Ovary (tissue), 9 donors: ENCODE data around the gene KIF26B. TPM values are rescaled to one million over a fixed set of nuclear protein-coding genes. Genes with fewer than 3 reads are reported as not detected.

Experiments used
- DNase-seq, 5 donors: peaks; one replicate each; pipeline ENCODE4 v3.0.0-alpha.2; 2019 to 2020
- H3K27ac ChIP-seq, 2 donors: fragments of 200-600 bp; one replicate each; pipeline versions ENCODE4 v1.5.1 to v1.8.0; 2019 to 2022
- H3K27me3 ChIP-seq: fragments of 200-600 bp; one replicate; pipeline ENCODE4 v1.8.0; 2022
- H3K36me3 ChIP-seq: fragments of 200-600 bp; sonication (generic); one replicate; pipeline ENCODE4 v1.5.1; 2019
- H3K4me1 ChIP-seq: one replicate; pipeline ENCODE4 v1.8.1; 2013; ENCODE audit warnings: mild to moderate bottlenecking, moderate library complexity; ENCODE audit not compliant: insufficient read depth
- H3K4me3 ChIP-seq: fragments of 200-600 bp; sonication (generic); one replicate; pipeline ENCODE4 v1.5.1; 2017
- H3K9me3 ChIP-seq, 2 donors: fragments of 200-600 bp in 1 of 2; sonication (generic) in 1 of 2; one replicate each; pipeline versions ENCODE4 v1.5.1 to v1.8.1; 2013 to 2019; ENCODE audit warnings: mild to moderate bottlenecking in 1 of 2, moderate library complexity in 1 of 2
- EP300 ChIP-seq: sonication (generic); formaldehyde crosslinking; IDR thresholded peaks from one replicate; pipeline ENCODE4 v1.6.1; 2017; ENCODE audit warnings: antibody characterized with exemption
- POLR2A ChIP-seq: fragments of 450-650 bp; IDR thresholded peaks from one replicate; pipeline ENCODE4 v1.6.1; 2017; ENCODE audit warnings: antibody characterized with exemption, mild to moderate bottlenecking, moderate library complexity
- WGBS, 3 donors: extraction: QIAGEN DNeasy Blood & Tissue Kit in 1 of 3; methylation state at CpG; one replicate each; pipeline versions ENCODE4 v1.1.5 to v1.1.7; 2013 to 2017; 5-methylcytosine and 5-hydroxymethylcytosine counted together
- intact Hi-C, 4 donors: fragments of 100-400 bp; cut with DNase I; formaldehyde crosslinking; loops; one replicate each; pipeline versions ENCODE4 v1.11.0 to v1.15.1; 2022 to 2023
- polyA plus RNA-seq, 2 donors: library from polyadenylated mRNA; stranded (reverse); fragments of 200-250 nt in 1 of 2; fragments of 350-450 nt in 1 of 2; fragmentation: Illumina TruSeq in 1 of 2; extraction: RNeasy Lipid Tissue Mini Kit (QIAGEN cat#74804) in 1 of 2; gene quantifications; one replicate each; pipeline ENCODE4 v1.2.3, GENCODE V29; 2013 to 2014
- total RNA-seq, 7 donors: library from RNA; depleted of rRNA in 2 of 7; stranded (reverse); fragments of >200 nt in 2 of 7; fragmentation: NEBNext Ultra II Directional in 3 of 7; extraction: Animal tissue kit (Norgen Biotek cat#: 25700) in 3 of 7; gene quantifications; one replicate each; pipeline versions ENCODE4 v1.1.0 to v1.2.4, GENCODE V29; 2016 to 2023
- TF ChIP-seq, protein P1 (sequence below), 3 donors: fragments of 450-650 bp in 2 of 3; fragments of 200-600 bp in 1 of 3; IDR thresholded peaks; one replicate each; pipeline versions ENCODE4 v1.5.1 to v1.8.0; 2016 to 2022; ENCODE audit warnings: antibody characterized with exemption in 3 of 3, mild to moderate bottlenecking in 1 of 3
- donor health status: DM: no; HTN: no; CAD: no; lungs with moderate emphysema.
- donor health status: DM: no; HTN: no; CAD: no.
- donor health status: Bipolar disorder and iron deficiency.
- donor health status: DM: yes; HTN: yes; CAD: no.
- donor health status: DM: no; HTN: no; CAD: no.
- donor health status: DM: yes; HTN: yes; CAD: no.

KIF26B gene
- total and polyA plus RNA-seq, 9 donors, result 0.28 to 4.0 (median 0.54) TPM

DNA sequence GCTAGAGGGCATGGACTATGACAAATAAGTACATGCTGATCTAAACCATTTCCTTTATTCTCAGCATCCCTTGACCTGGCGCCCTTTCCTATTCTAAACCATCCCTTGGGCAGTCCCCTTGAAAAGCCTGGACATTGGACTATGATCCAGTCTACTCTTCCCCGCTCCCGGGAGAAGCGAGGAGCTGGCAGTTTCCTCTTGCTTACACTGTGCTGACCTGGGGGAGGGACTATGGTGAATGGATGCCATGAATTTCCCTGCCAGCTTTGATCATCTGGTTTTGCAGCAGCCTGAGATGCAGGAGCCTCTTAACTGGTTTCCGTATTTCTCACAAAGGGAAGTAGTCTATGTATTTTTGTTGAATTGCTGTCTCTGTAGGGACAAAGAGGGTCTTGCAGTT, 121.7 kb downstream of the KIF26B start:
- no peak for DNase-seq
- 66 to 72% (median 67%) methylated on average over 5 of the region's 5 CpGs for WGBS, 3 donors
- Histone ChIP-seq H3K9me3 (no peaks in the 10 kb centered on the region), H3K4me3 (no peak overlapping the region), H3K27me3 (no peaks in the 10 kb centered on the region), H3K36me3 (no peaks in the 10 kb centered on the region), H3K4me1 (no peaks in the 10 kb centered on the region), H3K27ac (no peak overlapping the region)
- TF ChIP-seq, protein P1, sequence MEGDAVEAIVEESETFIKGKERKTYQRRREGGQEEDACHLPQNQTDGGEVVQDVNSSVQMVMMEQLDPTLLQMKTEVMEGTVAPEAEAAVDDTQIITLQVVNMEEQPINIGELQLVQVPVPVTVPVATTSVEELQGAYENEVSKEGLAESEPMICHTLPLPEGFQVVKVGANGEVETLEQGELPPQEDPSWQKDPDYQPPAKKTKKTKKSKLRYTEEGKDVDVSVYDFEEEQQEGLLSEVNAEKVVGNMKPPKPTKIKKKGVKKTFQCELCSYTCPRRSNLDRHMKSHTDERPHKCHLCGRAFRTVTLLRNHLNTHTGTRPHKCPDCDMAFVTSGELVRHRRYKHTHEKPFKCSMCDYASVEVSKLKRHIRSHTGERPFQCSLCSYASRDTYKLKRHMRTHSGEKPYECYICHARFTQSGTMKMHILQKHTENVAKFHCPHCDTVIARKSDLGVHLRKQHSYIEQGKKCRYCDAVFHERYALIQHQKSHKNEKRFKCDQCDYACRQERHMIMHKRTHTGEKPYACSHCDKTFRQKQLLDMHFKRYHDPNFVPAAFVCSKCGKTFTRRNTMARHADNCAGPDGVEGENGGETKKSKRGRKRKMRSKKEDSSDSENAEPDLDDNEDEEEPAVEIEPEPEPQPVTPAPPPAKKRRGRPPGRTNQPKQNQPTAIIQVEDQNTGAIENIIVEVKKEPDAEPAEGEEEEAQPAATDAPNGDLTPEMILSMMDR (IDR thresholded peaks at IDR 0.05), result no peak
- TF ChIP-seq EP300 (no peak), POLR2A (no peak)
- intact Hi-C loops, result no loop called here

DNA sequence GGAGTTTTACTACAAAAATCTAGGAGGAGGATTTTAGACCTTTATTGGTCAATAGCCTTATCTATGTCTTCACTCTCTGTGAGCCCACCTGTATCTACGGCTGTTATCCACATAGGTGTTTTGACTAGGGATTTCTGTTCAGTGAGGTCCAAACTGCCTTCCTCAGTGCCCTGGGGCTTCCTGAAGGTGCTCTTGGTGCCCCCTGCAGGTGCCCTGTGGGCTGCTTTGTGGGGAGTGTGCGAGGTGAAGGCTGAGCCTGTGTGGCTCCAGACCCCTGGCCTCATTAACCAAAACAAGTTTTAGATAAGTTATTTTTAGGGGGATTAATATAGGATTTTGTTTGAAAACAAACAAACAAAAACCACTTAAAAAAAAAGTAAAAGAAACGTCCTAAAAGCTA, 122.5 kb downstream of the KIF26B start:
- Histone ChIP-seq H3K27ac (no peak overlapping the region), H3K4me1 (no peaks in the 10 kb centered on the region), H3K27me3 (no peaks in the 10 kb centered on the region), H3K4me3 (no peak overlapping the region), H3K9me3 (no peaks in the 10 kb centered on the region), H3K36me3 (no peaks in the 10 kb centered on the region)
- no peak for DNase-seq
- TF ChIP-seq POLR2A, result no peak
- TF ChIP-seq, protein P1 (IDR thresholded peaks at IDR 0.05), result no peak
- TF ChIP-seq EP300, result no peak
- intact Hi-C loops, result no loop called here
- WGBS, 3 donors, result 60 to 71% (median 68%) methylated on average over 3 of the region's 3 CpGs

DNA sequence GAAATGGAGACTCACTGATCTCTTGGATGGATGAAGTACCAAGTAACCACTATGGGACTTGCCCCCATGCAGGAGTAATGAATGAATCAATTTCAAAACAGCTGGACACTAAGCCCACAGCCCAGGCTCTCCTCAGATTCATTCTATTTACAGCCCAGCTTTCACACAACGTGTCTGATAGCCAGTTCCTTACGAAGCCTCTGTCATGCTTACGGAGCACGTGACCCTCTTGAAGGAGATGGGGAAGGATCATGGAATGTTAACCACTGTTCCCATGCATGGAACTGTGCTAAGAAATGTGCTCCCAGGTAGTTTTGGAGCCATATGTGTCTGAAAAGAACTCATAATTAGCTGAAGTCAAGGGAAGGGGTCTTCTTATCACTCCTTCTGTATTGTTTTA, 124.1 kb downstream of the KIF26B start:
- Histone ChIP-seq H3K27me3 (no peaks in the 10 kb centered on the region), H3K9me3 (no peaks in the 10 kb centered on the region), H3K4me1 (no peaks in the 10 kb centered on the region), H3K4me3 (no peak overlapping the region), H3K27ac (no peak overlapping the region), H3K36me3 (no peaks in the 10 kb centered on the region)
- no peak for DNase-seq
- TF ChIP-seq POLR2A, result no peak
- 74 to 79% (median 77%) methylated on average over 4 of the region's 4 CpGs for WGBS, 3 donors
- intact Hi-C loops, result no loop called here

DNA sequence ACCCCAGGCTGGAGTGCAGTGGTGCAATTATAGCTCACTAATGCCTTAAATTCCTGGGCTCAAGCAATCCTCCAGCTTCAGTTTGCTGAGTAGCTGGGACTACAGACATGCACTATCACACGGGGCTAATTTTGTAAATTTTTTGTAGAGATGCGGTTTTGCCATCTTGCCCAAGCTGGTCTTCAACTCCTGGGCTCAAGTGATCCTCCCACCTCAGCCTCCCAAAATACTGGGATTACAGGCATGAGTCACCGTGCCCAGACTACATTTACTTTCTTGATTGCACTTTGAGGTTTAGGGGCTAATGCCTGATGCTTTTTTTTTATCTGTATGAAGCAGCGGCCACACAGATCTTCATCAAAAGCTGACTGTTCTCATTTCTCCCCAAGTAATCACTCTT, 124.6 kb downstream of the KIF26B start:
- WGBS, 3 donors, result 70 to 86% (median 76%) methylated on average over 4 of the region's 4 CpGs
- DNase-seq, result no peak
- TF ChIP-seq, protein P1 (IDR thresholded peaks at IDR 0.05), result no peak
- TF ChIP-seq EP300 (no peak), POLR2A (no peak)
- H3K4me3 ChIP-seq, result no peak overlapping the region
- H3K27me3 ChIP-seq, result no peaks in the 10 kb centered on the region
- no peaks in the 10 kb centered on the region for H3K36me3 ChIP-seq
- intact Hi-C loops, result no loop called here
- H3K9me3 ChIP-seq, result no peaks in the 10 kb centered on the region
- H3K27ac ChIP-seq, result no peak overlapping the region
- H3K4me1 ChIP-seq, result no peaks in the 10 kb centered on the region

DNA sequence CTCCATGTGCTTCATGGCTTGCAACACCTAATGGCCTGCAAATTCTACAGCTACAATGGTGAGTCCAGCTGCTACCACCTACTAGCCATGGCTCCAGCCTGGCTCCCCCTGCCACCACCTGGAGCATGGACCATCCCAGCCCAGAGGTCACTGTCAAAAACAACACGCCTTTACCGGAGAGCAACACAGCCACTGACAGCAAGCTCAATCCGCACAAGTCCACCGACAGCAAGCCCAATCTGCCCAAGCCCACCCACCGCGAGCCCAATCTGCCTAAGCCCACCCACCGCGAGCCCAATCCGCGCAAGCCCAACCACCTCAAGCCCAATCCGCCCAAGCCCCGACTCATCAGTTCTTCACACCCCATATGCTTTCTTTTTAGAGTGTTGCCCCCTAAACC, 128.2 kb downstream of the KIF26B start:
- intact Hi-C loops, result no loop called here

More for the DNA sequence above, 128.2 kb downstream of the KIF26B start:
- Histone ChIP-seq H3K4me1 (no peaks in the 10 kb centered on the region), H3K9me3 (no peaks in the 10 kb centered on the region), H3K4me3 (no peak overlapping the region), H3K36me3 (no peaks in the 10 kb centered on the region), H3K27ac (no peak overlapping the region), H3K27me3 (no peaks in the 10 kb centered on the region)
- DNase-seq, result no peak
- TF ChIP-seq, protein P1 (IDR thresholded peaks at IDR 0.05), result no peak
- TF ChIP-seq EP300 (no peak), POLR2A (no peak)
- WGBS, 3 donors, result 96 to 97% (median 96%) methylated on average over 12 of the region's 12 CpGs
